DMS79 (cell line): ENCODE data around the gene SNRNP40.
"Not testable (repeated sequence)": the region's sequence is repeated elsewhere in the genome, so short reads cannot be mapped to it uniquely, and the experiment has no call there.

ENCODE experiments used
- DNase-seq: peaks from one replicate; lab custom pipeline; 2025; lab: John Stamatoyannopoulos, UW

The SNRNP40 gene

DNA sequence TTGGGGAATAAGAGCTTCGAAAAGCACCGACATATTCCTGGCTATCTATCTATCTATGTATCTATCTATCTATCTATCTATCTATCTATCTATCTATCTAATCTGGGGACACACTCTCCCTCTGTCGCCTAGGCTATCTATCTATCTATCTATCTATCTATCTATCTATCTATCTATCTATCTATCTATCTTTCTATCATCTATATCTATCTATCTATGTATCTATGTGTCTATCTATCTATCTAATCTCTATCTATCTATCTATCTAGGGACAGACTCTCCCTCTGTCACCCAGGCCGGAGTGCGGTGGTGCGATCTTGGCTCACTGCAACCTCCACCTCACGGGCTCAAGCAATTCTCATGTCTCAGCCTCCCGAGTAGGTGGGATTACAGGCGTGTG is 14.2 kb downstream of the SNRNP40 start:
- not testable (repeated sequence) for DNase-seq

DNA sequence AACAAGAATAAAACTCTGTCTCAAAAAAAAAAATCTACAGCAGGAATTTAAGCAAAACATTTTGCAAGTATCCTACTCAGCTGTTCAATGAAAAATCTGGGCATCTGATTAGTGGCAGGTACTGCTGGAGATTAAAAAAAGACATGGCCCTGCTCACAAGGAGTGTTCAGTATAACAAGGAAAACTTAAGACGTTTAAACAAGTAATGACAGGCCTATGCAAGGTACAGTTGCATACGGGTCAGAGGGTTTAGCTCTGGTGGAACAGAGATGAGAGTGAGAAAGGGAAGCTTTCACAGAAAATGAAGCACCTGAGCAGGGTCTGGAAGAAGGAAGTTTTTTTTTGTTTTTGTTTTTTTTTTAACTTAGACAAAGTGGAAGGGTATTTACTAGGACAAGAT is 23.0 kb downstream of the SNRNP40 start:
- no peak for DNase-seq

- DNase-seq, result no peak
These were observed 24.2 kb downstream of the SNRNP40 start for GRCh38 chr1:31272369-31272768.

DNA sequence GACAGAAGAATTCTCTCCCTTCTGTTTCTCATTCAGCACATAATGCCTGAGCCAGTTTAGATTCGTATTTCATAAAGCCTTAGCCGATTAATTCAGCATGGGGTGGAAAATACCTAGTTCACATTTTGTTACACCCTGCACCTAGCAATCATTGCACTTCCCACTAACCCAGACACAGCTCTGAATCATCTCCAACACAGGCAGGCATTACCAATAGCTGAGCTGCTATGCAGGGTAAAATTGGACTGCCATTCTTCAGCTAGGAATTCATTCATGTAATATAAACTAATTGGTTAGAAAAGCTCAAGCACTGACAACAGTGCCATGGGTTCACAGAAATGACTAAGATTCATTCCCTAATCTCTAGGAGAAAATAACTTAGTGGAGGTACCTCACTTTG is 30.0 kb downstream of the SNRNP40 start:
- no peak for DNase-seq

DNA sequence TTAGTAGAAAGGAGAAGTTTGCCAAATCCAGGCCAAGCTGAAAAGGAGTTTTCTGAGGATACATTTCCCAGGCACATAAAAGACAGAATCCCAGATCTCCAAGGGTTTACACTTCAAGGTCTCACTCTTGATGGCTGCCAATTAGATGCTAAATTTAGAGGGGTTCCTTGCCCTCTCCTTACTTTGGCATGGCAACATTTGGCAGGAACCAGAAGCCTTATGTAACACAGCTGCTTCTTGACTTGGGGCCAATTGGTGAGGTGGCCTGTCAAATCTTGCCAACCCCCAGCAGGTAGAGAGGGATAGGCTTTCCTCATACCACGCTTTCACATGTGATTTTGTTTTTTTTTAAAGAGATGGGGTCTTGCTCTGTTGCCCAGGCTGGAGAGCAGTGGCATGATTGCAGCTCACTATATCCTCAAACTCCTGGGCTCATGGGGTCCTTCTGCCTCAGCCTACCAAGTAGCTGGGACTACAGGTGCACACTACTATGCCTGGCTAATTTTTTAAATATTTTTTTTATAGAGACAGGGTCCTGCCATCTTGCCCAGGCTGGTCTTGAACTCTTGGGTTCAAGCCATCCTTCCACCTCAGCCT is 31.7 kb downstream of the SNRNP40 start:
- DNase-seq, result no peak

- no peak for DNase-seq
These were observed 33.2 kb downstream of the SNRNP40 start for GRCh38 chr1:31263408-31263807.

- DNase-seq, result not testable (repeated sequence)
These were observed 34.2 kb downstream of the SNRNP40 start for GRCh38 chr1:31262393-31262792.

DNA sequence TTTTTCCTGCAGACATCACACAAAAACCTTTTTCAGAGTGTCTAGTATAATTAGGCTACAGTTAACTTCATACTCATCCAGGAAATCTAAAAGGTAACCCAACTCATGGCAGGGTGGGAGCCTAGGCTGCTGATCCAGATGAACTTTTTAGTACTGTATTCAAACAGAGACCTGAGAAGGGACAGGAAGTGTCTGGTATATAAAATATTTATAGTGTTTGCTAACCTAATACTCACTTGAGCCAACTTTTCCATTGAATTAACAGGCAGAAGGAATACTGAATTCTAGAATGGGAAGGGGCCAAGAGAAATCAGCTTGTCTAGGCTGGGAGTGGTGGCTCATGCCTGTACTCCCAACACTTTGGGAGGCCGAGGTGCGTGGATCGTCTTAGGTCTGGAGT is 34.7 kb downstream of the SNRNP40 start:
- no peak for DNase-seq

DNA sequence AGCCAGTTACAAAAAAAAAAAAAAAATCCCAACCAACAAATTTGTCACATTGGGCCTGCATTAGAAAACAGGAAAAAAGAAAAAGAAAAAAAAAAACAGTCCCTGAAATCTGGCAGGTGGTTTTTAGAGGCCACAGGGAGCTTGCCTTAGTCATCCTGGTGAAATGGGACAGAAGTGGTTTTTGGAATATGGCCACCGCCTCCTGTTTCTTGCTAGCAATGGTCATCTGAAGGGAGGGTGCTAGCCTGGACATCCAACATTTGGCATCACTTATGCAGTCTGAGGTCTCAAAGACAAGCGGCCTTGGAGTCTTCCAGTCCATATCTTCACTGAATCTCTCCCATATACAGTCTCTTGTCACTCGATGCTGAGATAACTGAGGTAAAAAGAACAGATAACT is 36.8 kb downstream of the SNRNP40 start:
- no peak for DNase-seq

DNA sequence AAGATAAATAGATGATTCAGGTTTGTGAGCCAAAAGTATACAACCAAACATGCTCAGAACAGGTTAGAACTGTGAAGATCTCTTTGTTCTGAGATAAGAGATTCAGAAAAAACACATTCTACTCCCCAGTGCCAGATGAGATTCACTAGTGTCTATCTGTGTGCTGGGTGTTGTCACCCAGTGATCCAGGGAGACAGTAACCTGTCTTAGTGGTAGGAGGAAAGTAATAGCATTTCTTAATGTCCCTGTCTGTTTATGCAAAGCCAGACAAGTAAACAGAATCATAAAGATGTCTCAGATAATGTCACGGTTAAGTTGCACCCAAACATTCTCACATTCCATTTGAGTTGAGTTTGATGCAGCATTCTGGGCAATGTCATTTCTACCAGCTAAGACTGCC is 38.0 kb downstream of the SNRNP40 start:
- DNase-seq, result no peak

DNA sequence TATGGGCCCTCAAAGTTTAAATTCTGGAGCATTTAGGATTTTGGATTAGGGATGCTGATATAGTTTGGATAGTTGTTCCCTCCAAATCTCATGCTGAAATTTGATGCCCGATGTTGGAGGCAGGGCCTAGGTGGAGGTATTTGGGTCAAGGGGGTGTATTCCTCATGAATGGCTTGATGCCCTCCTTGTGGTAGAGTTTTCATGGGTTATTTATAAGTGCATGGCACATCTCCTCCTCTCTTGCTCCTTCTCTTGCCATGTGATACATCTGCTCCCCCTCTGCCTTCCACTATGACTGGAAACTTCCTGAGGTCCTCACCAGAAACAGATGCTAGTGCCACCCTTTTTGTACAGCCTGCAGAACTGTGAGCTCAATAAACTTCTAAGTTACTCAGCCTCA is 39.4 kb downstream of the SNRNP40 start:
- DNase-seq, result no peak

GRCh38 chr1:31249854-31250253 is 46.7 kb downstream of the SNRNP40 start:
- no peak for DNase-seq

GRCh38 chr1:31248276-31248675 is 48.3 kb downstream of the SNRNP40 start:
- no peak for DNase-seq

DNA sequence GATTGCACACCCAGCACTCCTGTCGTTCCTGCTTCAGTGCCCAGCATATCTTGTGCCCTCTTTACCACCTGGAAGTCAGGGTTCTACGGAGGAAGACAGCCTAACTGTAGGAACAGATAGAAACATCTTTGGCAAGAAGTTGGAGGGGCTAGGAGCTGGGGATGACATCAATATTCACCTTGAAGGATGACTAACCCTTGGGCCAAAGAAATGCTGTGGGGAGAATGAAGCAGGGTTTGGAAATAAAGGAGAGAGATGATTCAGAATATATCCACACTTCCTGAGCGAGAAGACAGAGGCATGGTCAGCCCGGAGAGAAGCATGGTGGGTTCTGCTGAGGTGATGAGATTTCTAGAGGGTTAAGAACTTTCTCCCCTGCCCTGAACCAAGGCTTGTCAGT is 52.3 kb downstream of the SNRNP40 start:
- DNase-seq, result no peak

DNA sequence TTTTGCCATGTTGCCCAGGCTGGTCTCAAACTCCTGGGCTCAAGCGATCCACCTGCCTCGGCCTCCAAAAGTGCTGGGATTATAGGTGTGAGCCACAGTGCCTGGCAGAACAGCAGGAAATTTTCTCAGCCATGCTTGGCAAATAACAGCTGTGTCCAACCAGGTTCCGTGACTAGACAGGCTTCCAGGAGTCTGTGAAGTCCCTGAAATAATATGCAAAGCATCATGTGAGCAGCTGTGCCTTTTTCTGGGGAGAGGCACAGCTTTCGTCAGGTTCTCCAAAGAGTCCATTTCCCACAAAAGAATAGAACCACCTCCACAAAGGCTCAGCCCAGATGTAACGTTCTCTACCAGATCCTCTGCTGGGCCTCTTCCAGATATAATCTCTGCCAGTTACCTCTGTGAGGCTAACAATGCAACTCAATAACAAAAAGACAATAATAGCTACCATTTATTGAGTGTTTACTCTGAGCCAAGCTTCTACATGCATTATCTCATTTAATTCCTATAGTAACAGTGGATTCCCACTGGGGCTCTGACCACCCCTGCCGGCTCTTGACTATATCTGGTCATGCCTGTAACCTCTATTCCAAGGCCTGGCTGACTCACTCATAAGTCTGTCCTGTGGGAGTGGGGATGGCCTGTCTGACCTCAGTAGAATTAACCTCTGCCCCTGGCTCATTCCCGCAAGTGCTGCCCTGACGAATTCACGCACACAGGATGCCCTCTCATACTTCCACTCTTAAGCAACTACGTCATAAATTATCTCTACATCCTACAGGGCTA is 52.9 kb downstream of the SNRNP40 start:
- DNase-seq, result no peak

DNA sequence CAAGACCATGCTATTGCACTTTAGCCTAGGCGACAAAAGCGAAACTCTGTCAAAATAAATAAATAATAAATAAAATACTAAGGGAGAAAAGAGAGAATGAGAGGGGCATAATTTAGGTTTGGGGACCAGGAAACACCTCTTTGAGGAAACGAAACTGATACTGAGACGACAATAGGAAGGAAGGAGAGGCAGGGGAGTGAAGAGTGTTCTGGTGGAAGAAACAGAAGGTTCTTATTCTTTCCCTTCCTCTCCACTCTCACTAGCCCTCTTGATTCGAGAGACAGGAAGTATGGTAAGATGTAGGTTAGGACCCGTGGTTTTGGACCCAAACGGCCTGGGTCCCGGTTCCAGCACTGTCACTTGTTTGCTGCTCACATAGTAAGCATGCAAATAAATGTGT is 55.3 kb downstream of the SNRNP40 start:
- DNase-seq, result no peak

GRCh38 chr1:31239653-31240241 is 56.8 kb downstream of the SNRNP40 start, which contains the start of gene NKAIN1:
TSS of gene NKAIN1 (minus strand) at chr1:31239887. CDS start at chr1:31239547, 340 bp downstream.
- DNase-seq, result no peak

DNA sequence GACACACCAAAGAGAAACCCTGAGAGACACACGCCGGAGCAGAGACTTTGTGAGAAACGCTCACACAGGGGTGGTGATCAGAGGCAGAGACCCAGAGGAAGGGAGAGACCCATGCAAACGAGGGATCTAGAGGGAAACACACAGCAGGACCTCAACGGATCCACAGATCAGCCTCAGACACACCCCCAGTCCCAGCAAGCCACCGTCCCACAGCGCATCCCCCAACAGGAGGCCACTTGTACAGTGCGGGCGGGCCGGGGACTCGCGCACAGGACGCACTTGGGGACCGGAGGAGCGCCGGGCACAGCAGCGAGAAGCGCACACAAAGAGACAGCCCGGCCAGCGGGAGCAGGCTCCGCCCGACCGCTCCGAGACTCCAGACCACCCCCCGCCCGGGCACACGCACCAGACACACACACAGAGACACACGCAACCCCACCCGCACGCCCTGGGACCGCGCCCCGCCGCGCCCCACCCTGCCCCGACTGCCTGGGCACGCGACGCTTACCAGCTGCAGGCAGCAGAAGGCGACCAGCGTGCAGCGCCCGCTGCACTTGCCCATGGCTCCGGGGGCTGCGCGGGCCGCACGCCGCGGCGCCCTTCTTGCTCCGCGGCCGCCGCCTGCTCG is 57.5 kb downstream of the SNRNP40 start:
- DNase-seq, result no peak

- DNase-seq, result no peak
These were observed 58.0 kb downstream of the SNRNP40 start for GRCh38 chr1:31238612-31238985.

DNA sequence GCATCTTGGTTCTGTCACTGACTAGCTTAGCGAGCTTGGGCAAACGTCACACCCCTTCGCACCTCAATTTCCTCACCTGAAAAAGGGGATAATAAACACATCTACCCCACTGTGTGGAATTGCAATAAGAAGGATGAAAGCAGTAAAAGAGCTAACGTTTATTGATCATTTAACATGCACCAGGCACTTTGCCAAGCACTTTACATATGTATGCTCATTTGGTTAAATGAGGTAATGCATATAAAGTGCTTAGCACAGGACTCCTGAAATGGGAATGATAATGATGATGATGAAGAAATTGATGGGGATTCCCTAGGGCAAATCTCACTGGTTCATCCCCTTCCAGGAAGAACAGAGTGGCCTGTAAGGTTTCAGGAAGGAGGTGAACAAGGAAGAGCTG is 61.7 kb downstream of the SNRNP40 start:
- no peak for DNase-seq

DNA sequence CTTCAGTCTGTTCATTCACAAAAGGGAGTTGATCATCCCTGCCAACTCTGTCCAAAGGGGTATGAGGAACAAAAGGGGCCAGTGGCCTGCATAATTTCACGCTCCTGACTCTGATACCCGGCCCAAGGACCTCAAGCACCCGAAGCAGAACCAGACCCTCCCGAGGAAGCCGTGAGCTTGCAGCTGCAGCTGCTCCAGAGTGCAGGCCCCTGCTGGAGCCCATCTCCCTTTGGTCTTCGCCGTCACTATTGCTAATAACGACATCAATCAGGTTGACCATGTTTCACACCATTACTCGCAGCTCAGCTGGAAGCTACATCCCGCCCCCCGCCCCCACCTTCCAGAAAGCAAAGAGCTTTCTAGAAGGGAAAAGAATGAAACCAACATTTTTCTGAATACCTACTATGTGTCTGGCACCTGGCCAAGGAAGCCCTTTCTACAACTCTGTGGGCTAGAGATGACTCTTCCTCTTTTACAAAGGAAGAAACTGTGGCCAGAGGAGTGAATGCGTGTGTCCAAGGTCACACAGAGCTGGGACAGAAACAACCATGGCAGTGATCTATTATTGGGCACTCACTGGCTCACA is 62.4 kb downstream of the SNRNP40 start:
- DNase-seq, result no peak

DNA sequence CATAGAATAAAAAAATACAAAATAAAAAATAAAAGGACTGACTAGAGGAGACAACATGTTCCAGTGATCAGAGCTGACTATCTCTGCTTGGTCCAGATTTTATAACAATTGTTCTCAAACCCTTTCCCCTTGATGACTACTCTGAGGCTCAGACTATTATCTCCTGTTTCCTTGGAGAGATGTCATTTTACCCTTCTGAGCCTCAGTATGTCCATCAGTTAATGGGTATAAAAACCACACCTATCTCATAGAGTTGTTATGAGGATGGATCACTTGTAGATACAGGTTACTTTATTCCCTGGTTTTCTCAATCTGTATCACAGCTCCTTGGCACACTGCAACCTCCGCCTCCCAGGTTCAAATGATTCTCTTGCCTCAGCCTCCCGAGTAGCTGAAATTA is 63.9 kb downstream of the SNRNP40 start:
- no peak for DNase-seq

- no peak for DNase-seq
These were observed 64.8 kb downstream of the SNRNP40 start for GRCh38 chr1:31231802-31232201.
